Stimulated activated CD8-positive, alpha-beta memory T cell treated with anti-CD3 and anti-CD28 coated beads, Interleukin-4, amount 100 ng/mL, for 1 hour (primary cell): Measurements from ENCODE around the gene TTC28.

Source experiments
- DNase-seq, 2 donors: peaks; one replicate each; pipeline ENCODE4 v3.0.0-alpha.2; 2020; ENCODE audit warnings: low read depth in 2 of 2, low spot score in 1 of 2

The TTC28 gene

GRCh38 chr22:27978317-27978716 lies 701.3 kb downstream of the TTC28 start:
- no peak for DNase-seq

GRCh38 chr22:27976586-27976985 lies 703.1 kb downstream of the TTC28 start:
- DNase-seq = no peak

- no peak for DNase-seq
These were observed 704.1 kb downstream of the TTC28 start for GRCh38 chr22:27975381-27976013.

- DNase-seq = no peak
These were observed 705.8 kb downstream of the TTC28 start for GRCh38 chr22:27973846-27974245.

GRCh38 chr22:27972732-27973698 lies 706.6 kb downstream of the TTC28 start:
- no peak for DNase-seq

GRCh38 chr22:27971926-27972325 lies 707.7 kb downstream of the TTC28 start:
- DNase-seq = no peak

GRCh38 chr22:27970596-27971220 lies 708.9 kb downstream of the TTC28 start:
- DNase-seq = no peak

GRCh38 chr22:27966168-27967064 lies 713.2 kb downstream of the TTC28 start:
- DNase-seq = no peak

GRCh38 chr22:27962268-27963044 lies 717.2 kb downstream of the TTC28 start:
- no peak for DNase-seq

- DNase-seq = no peak
These were observed 718.0 kb downstream of the TTC28 start for GRCh38 chr22:27961680-27962079.

GRCh38 chr22:27961182-27961581 lies 718.5 kb downstream of the TTC28 start:
- no peak for DNase-seq

- DNase-seq = no peak
These were observed 720.1 kb downstream of the TTC28 start for GRCh38 chr22:27959335-27960090.

GRCh38 chr22:27952779-27953178 lies 726.9 kb downstream of the TTC28 start:
- DNase-seq = no peak

- no peak for DNase-seq
These were observed 727.5 kb downstream of the TTC28 start for GRCh38 chr22:27952091-27952490.

- DNase-seq = no peak
These were observed 730.2 kb downstream of the TTC28 start for GRCh38 chr22:27949421-27949820.

- DNase-seq = no peak
These were observed 731.1 kb downstream of the TTC28 start for GRCh38 chr22:27948569-27948968.

- no peak for DNase-seq
These were observed 732.2 kb downstream of the TTC28 start for GRCh38 chr22:27947448-27947847.

- no peak for DNase-seq
These were observed 738.5 kb downstream of the TTC28 start for GRCh38 chr22:27941143-27941542.

GRCh38 chr22:27937453-27937852 lies 742.2 kb downstream of the TTC28 start:
- no peak for DNase-seq
